Measurements from ENCODE around the gene MOV10. TPM values are rescaled to one million over a fixed set of nuclear protein-coding genes. Genes with fewer than 3 reads are reported as not detected.

Gene MOV10
- total and polyA plus RNA-seq, 2 of the 8 experiments (the other 6 are each of a cell fraction or from before 2014, with no cell fraction given) = 57.3 to 109 TPM

GRCh38 chr1:112629256-112629655 is 45.2 kb upstream of the MOV10 start (continued):
- TF ChIP-seq NANOG (IDR thresholded peaks at IDR 0.05; ENCODE audit: insufficient read depth, low read depth, low read length, poor library complexity, severe bottlenecking) (no peak), NRF1 (IDR thresholded peaks at IDR 0.05; ENCODE audit: low read depth, low read length) (no peak)
